Stimulated activated CD4-positive, alpha-beta T cell treated with anti-CD3 and anti-CD28 coated beads, Interleukin-12 subunit alpha, Interleukin-12 subunit beta, amount 100 ng/mL, for 48 hours (primary cell): Measurements from ENCODE around the gene PRIMPOL.

Source experiments
- DNase-seq, 3 donors: peaks; one replicate each; pipeline ENCODE4 v3.0.0-alpha.2; 2020; ENCODE audit warnings: low read depth in 2 of 3, low spot score in 1 of 3

Gene PRIMPOL

GRCh38 chr4:184664445-184665210 is 15.1 kb downstream of the PRIMPOL start:
- no peak for DNase-seq

- DNase-seq: no peak
These were observed 17.1 kb downstream of the PRIMPOL start for GRCh38 chr4:184666670-184667069.

- DNase-seq: no peak
These were observed 18.6 kb downstream of the PRIMPOL start for GRCh38 chr4:184668096-184668495.

GRCh38 chr4:184668511-184669114 is 19.1 kb downstream of the PRIMPOL start:
- DNase-seq: no peak

- DNase-seq: no peak
These were observed 19.7 kb downstream of the PRIMPOL start for GRCh38 chr4:184669251-184669650.

GRCh38 chr4:184671101-184671500 is 21.6 kb downstream of the PRIMPOL start:
- DNase-seq: no peak

GRCh38 chr4:184672741-184673140 is 23.2 kb downstream of the PRIMPOL start:
- no peak for DNase-seq

GRCh38 chr4:184674011-184674410 is 24.5 kb downstream of the PRIMPOL start:
- DNase-seq: no peak

- no peak for DNase-seq
These were observed 25.5 kb downstream of the PRIMPOL start for GRCh38 chr4:184675018-184675417.

GRCh38 chr4:184675821-184676492 is 26.4 kb downstream of the PRIMPOL start:
- no peak for DNase-seq

GRCh38 chr4:184680698-184681097 is 31.2 kb downstream of the PRIMPOL start:
- no peak for DNase-seq

GRCh38 chr4:184681916-184682315 is 32.4 kb downstream of the PRIMPOL start:
- no peak for DNase-seq

- no peak for DNase-seq
These were observed 35.1 kb downstream of the PRIMPOL start for GRCh38 chr4:184684491-184685189.

- no peak for DNase-seq
These were observed 38.5 kb downstream of the PRIMPOL start for GRCh38 chr4:184688005-184688404.

- DNase-seq: peak in 2 of 3 donors; percentile 9 to 23
These were observed 38.9 kb downstream of the PRIMPOL start for GRCh38 chr4:184688447-184688846.

GRCh38 chr4:184689681-184690080 is 40.1 kb downstream of the PRIMPOL start:
- no peak for DNase-seq

GRCh38 chr4:184693056-184693455 is 43.5 kb downstream of the PRIMPOL start:
- DNase-seq: no peak

GRCh38 chr4:184694412-184694956 is 44.9 kb downstream of the PRIMPOL start:
- no peak for DNase-seq

- DNase-seq: no peak
These were observed 45.8 kb downstream of the PRIMPOL start for GRCh38 chr4:184695178-184695896.

- DNase-seq: no peak
These were observed 48.4 kb downstream of the PRIMPOL start for GRCh38 chr4:184697956-184698355.

GRCh38 chr4:184699941-184700340 is 50.4 kb downstream of the PRIMPOL start:
- no peak for DNase-seq
